ENCODE measurements around the gene DSE.

- TF ChIP-seq CTCF (IDR thresholded peaks at IDR 0.05) (no peak), POLR2A (IDR thresholded peaks at IDR 0.05) (no peak)
Observed at GRCh38 chr6:116420341-116420740, 49.6 kb downstream of the DSE start.
